ENCODE data around the gene TMUB1.

DNA sequence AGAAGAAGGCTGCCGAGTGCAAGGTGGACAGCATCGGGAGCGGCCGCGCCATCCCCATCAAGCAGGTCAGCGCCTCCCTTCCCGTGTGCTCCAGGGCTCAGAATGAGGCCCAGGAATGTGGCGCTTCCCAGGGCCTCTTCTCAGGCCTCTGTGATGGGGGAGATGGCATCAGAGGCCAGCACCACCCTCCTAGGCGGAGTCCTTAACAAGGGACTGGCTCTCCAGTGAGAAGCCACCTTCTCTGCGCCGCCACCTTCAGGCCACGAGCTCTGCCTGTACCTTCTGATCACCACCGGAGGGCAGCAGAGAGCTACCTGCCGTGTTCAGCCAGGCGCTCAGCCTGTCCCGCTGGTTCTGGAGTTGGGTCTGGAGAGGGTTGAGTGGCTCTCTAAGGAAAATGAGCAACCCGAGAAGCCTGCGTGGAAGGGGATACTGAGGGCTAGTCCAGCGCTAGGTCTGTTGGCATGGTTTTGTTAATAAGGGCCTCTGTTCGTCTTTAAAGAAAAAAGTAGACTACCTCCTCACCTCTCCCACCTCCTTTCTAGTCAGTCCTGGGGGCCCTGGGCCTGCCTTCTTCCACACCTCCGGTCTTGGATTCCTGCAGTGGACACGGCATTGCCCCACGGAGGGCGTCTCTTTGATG lies 40.6 kb upstream of the TMUB1 start:
- TF ChIP-seq, protein P1, sequence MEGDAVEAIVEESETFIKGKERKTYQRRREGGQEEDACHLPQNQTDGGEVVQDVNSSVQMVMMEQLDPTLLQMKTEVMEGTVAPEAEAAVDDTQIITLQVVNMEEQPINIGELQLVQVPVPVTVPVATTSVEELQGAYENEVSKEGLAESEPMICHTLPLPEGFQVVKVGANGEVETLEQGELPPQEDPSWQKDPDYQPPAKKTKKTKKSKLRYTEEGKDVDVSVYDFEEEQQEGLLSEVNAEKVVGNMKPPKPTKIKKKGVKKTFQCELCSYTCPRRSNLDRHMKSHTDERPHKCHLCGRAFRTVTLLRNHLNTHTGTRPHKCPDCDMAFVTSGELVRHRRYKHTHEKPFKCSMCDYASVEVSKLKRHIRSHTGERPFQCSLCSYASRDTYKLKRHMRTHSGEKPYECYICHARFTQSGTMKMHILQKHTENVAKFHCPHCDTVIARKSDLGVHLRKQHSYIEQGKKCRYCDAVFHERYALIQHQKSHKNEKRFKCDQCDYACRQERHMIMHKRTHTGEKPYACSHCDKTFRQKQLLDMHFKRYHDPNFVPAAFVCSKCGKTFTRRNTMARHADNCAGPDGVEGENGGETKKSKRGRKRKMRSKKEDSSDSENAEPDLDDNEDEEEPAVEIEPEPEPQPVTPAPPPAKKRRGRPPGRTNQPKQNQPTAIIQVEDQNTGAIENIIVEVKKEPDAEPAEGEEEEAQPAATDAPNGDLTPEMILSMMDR (IDR thresholded peaks at IDR 0.05) = peak in 5 of 7 experiments; percentile 93 to 98 (median 95)
- no peak for TF ChIP-seq POLR2A (IDR thresholded peaks at IDR 0.05)
- peak in 2 of 3 donors; percentile 41 to 73 for TF ChIP-seq POLR2AphosphoS5 (IDR thresholded peaks at IDR 0.05)
